HEK293T (cell line): Measurements from ENCODE around the gene TSPAN5.

Experiments used
- ARNT ChIP-seq: fragments of 450-650 bp; IDR thresholded peaks from 2 replicates; pipeline ENCODE4 v1.6.1; 2017; ENCODE audit warnings: mild to moderate bottlenecking
- ELF4 ChIP-seq: fragments of 450-650 bp; IDR thresholded peaks from 2 replicates; pipeline ENCODE4 v1.6.1; 2017; ENCODE audit warnings: antibody characterized with exemption
- FOXA1 ChIP-seq: fragments of 450-650 bp; IDR thresholded peaks from 2 replicates; pipeline ENCODE4 v1.6.1; 2016; ENCODE audit warnings: mild to moderate bottlenecking
- FOXK2 ChIP-seq: fragments of 450-650 bp; IDR thresholded peaks from 2 replicates; pipeline ENCODE4 v1.6.1; 2016; ENCODE audit warnings: mild to moderate bottlenecking
- FOXM1 ChIP-seq: fragments of 450-650 bp; IDR thresholded peaks from 2 replicates; pipeline ENCODE4 v1.6.1; 2017; ENCODE audit warnings: mild to moderate bottlenecking, borderline replicate concordance
- HDGF ChIP-seq: fragments of 450-650 bp; IDR thresholded peaks from 2 replicates; pipeline ENCODE4 v1.6.1; 2017; ENCODE audit warnings: antibody characterized with exemption, borderline replicate concordance
- LEF1 ChIP-seq: fragments of 450-650 bp; IDR thresholded peaks from 2 replicates; pipeline ENCODE4 v1.6.1; 2017; ENCODE audit warnings: mild to moderate bottlenecking, borderline replicate concordance
- SP1 ChIP-seq: fragments of 450-650 bp; IDR thresholded peaks from 2 replicates; pipeline ENCODE4 v1.6.1; 2017
- TARDBP ChIP-seq: fragments of 450-650 bp; IDR thresholded peaks from 2 replicates; pipeline ENCODE4 v1.6.1; 2016
- ZNF384 ChIP-seq: fragments of 450-650 bp; IDR thresholded peaks from 2 replicates; pipeline ENCODE4 v1.6.1; 2016

- TF ChIP-seq SP1 (no peak), FOXA1 (no peak), FOXK2 (no peak), FOXM1 (no peak), LEF1 (no peak), ZNF384 (no peak), TARDBP (no peak), ARNT (no peak), ELF4 (no peak), HDGF (no peak)
Observed at GRCh38 chr4:98508829-98509598, 149.4 kb downstream of the TSPAN5 start.
